Adrenal gland (tissue), 5 donors: Measurements from ENCODE around the gene PPM1J.

Experiments
- POLR2A ChIP-seq, 2 donors: fragments of 450-650 bp; IDR thresholded peaks; one replicate each; pipeline ENCODE4 v1.6.1; 2017; ENCODE audit warnings: antibody characterized with exemption in 2 of 2, mild to moderate bottlenecking in 2 of 2, moderate library complexity in 1 of 2
- TF ChIP-seq, protein P1 (sequence below), 6 experiments: fragments of 450-650 bp in 4 of 6; fragments of 200-600 bp in 2 of 6; sonication (generic) in 1 of 6; IDR thresholded peaks; 1 replicate in 5 of 6; 2 replicates in 1 of 6; pipeline versions ENCODE4 v1.5.1 to v1.8.0; 2016 to 2021; ENCODE audit warnings: antibody characterized with exemption in 6 of 6, mild to moderate bottlenecking in 2 of 6, moderate library complexity in 1 of 6
- donor health status: DM: no; HTN: no; CAD: no.

DNA sequence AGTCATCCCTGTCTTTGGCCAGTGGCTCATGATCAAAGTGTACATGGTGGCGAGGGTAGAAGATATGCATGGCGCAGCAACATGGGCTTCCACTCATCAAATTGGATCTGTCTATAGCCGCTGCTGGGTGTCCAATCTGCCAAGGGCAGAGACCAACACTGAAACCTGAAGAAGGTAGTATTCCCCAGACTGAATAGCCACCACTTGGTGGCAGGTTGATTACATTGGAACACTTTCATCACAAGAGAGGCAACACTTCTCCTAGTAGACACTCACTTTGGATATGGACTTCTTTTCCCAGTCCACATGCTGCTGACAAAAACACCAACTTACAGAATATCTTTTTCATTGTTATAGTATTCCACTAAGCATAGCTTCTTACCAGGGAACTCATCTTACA, 22.4 kb upstream of the PPM1J start:
- TF ChIP-seq, protein P1, sequence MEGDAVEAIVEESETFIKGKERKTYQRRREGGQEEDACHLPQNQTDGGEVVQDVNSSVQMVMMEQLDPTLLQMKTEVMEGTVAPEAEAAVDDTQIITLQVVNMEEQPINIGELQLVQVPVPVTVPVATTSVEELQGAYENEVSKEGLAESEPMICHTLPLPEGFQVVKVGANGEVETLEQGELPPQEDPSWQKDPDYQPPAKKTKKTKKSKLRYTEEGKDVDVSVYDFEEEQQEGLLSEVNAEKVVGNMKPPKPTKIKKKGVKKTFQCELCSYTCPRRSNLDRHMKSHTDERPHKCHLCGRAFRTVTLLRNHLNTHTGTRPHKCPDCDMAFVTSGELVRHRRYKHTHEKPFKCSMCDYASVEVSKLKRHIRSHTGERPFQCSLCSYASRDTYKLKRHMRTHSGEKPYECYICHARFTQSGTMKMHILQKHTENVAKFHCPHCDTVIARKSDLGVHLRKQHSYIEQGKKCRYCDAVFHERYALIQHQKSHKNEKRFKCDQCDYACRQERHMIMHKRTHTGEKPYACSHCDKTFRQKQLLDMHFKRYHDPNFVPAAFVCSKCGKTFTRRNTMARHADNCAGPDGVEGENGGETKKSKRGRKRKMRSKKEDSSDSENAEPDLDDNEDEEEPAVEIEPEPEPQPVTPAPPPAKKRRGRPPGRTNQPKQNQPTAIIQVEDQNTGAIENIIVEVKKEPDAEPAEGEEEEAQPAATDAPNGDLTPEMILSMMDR (IDR thresholded peaks at IDR 0.05), result no peak
- TF ChIP-seq POLR2A (IDR thresholded peaks at IDR 0.05), result no peak
